22Rv1 (cell line): ENCODE measurements around the gene PRSS38.

Experiments
- ZFX ChIP-seq: fragments of 450-650 bp; IDR thresholded peaks from 2 replicates; pipeline ENCODE4 v1.6.1; 2017; ENCODE audit warnings: antibody characterized with exemption, borderline replicate concordance
- TF ChIP-seq, protein P1 (sequence below): fragments of 450-650 bp; IDR thresholded peaks from 2 replicates; pipeline ENCODE4 v1.5.1; 2017; ENCODE audit warnings: mild to moderate bottlenecking

DNA sequence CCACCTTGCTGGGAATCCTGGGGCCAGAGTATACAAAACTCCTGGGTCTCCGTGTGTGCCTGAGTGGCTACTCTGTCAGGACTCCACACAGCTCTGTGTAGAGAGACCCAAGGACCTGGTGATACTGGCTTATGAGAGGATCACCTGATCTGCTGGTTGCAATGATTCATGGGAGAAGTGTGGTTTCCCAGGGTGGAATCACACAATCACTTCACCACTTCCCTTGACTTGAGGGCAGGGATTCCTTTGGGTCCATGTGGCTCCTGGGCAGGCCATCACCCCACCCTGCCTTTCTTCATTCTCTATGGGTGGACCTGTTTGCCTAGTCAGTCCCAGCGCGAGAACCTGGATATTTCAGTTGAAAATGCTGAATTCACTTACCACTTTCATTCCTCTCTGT, 13.3 kb downstream of the PRSS38 start:
- TF ChIP-seq, protein P1, sequence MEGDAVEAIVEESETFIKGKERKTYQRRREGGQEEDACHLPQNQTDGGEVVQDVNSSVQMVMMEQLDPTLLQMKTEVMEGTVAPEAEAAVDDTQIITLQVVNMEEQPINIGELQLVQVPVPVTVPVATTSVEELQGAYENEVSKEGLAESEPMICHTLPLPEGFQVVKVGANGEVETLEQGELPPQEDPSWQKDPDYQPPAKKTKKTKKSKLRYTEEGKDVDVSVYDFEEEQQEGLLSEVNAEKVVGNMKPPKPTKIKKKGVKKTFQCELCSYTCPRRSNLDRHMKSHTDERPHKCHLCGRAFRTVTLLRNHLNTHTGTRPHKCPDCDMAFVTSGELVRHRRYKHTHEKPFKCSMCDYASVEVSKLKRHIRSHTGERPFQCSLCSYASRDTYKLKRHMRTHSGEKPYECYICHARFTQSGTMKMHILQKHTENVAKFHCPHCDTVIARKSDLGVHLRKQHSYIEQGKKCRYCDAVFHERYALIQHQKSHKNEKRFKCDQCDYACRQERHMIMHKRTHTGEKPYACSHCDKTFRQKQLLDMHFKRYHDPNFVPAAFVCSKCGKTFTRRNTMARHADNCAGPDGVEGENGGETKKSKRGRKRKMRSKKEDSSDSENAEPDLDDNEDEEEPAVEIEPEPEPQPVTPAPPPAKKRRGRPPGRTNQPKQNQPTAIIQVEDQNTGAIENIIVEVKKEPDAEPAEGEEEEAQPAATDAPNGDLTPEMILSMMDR, result no peak
- no peak for TF ChIP-seq ZFX
